CD4-positive, alpha-beta T cell treated with Interleukin-17A for 1 hour (primary cell): Measurements from ENCODE around the gene PLEKHG5.
"Not testable (repeated sequence)": the region's sequence is repeated elsewhere in the genome, so short reads cannot be mapped to it uniquely, and the experiment has no call there.

Source experiments
- DNase-seq: peaks from one replicate; pipeline ENCODE4 v3.0.0-alpha.2; 2020

The PLEKHG5 gene

DNA sequence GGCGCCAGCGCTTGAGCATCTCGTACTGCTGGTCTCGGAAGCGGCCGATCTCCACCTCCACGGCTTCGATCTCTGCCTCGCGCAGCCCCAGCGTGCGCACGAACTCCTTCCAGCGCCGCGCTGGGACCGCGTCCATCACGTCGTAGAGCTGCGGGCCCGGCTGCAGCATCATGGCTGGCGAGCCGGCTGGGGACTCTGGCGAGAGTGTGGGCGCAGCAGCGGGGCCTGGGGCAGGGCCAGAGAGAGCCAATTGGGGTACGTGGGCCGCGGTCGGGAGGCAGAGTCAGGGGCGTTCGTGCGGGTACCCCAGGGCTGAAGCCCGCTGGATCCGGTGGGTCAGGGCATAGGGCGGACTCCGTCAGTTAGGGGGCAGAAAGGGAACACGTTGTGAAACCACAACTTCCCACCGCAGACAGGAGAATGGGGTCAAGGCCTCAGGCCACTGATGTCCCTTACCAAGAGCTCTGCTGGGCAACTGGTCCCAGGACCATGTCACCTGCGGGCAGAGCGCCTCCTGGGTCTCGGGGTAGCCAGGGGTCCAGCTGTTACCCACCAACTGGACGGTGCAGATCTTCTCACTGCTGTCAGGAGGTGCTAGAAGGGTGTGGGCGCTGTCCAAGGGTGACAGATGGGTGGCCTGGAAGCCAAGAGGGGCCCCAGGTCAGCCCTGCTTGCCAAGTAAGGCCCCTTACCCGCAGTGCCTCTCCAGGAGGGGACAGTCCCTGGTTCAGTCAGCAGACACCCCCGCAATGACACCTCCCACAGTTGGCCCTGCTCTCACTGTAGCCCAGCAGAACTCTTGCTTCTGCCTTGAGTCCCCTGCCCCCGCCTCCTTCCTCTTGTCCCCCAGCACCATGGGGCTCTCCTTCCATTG, 29.7 kb downstream of the PLEKHG5 start:
- DNase-seq = no peak

DNA sequence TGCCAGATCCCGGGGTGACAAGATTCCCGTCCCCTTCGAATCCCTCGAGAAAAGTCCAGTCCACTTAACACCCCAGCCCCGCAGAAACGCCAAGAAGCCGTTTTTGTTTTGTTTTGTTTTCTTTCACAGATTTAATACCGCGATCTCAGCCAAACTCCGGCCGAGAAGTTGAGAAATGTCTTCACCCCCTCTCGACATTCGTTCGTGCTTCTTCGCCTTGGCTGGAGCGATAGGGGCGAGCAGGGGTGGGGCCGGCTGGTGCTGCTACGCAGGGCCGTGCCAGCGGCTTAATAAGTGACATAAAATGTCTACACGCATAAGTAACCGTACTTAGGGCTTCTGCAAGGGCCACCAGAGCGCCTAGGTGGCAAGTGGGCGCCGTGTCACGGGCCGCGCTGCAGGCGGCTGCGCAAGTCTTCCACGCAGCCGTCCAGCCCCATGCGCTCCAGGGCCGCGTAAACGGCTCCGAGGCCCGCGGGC, 30.4 kb downstream of the PLEKHG5 start:
- DNase-seq = no peak

DNA sequence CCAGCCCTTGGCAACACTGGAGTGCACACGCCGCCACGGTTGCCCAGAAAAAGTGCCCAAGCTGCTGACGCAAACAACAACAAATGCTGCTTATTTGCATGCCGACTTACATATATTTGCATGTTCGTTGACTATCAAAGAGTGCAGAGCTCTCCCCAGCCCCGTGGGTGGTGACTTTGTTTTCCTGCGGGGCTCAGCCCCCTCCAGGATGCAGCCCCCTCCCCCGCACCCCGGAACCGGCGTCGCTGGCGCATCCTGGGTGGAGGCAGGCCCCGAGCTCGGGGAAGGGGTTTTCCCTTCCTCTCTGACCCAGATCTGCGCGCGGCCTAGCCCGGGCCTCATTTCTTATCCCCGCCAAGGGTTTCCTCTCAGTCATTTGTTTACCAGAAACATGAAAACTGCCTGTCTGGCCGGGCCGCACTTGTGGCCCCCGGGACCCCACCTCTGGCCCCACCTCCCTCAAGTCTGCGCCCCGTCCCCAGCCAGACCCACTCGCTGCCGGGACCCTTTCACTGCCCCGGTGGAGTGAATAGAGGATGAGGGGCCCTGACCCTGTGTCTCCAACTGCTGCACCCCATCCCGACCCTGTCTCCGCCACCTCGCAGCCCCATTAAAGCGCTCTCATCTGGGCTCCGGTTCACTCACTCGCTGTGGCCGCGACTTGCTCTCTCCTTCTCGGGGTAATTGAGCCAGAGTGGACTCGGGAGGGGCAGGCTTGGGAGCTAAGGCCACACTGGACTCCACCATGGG, 31.0 kb downstream of the PLEKHG5 start:
- DNase-seq = peak; percentile 94

DNA sequence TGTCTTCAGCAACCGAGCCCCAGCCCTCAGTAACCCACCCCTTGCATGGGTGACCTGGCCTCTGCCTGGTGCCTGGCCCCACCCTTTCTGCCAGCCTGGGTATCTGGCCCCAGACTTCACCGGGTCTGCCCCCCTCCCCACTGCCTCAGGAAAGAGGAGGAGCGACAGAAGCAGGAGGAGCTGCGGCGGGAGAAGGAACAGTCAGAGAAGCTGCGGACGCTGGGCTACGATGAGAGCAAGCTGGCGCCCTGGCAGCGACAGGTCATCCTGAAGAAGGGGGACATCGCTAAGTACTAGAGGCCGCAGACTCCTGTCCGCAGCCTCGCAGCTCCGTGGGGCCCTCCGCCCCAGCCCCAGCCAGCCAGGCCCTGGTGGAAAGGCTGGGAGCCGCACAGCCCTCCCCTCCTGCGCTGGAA, 31.6 kb downstream of the PLEKHG5 start:
- DNase-seq = peak; percentile 78

DNA sequence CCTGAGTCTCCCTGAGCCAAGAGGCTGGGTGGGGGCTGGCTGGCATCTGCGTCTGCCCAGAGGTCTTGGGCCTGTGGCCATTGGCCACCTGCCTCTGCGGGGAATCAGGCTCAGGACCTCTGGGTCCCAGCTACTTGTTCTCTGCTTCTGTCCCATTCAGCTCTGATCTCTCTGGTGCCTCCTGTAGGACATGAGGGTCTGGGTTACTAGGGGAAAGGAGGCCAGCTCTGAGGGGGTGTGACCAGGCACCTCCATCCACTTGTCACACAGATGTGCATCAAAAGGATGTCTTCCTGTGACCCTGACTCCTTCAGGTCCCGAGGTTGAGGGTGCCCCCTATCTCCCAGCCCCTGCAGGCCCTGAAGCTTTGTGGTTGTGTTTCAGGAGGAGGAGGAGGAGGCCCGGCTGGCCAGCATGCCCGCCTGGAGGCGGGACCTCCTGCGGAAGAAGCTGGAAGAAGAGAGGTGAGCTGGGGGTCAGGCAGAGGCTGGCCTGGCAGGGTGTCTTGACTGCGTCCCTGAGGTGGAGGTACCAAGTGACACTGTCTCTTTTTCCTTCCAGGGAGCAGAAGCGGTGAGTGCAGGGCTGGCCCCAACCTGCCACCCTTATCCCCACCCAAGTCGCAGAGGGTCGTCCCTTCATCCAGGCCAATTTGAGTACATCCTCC, 34.5 kb downstream of the PLEKHG5 start:
- no peak for DNase-seq

DNA sequence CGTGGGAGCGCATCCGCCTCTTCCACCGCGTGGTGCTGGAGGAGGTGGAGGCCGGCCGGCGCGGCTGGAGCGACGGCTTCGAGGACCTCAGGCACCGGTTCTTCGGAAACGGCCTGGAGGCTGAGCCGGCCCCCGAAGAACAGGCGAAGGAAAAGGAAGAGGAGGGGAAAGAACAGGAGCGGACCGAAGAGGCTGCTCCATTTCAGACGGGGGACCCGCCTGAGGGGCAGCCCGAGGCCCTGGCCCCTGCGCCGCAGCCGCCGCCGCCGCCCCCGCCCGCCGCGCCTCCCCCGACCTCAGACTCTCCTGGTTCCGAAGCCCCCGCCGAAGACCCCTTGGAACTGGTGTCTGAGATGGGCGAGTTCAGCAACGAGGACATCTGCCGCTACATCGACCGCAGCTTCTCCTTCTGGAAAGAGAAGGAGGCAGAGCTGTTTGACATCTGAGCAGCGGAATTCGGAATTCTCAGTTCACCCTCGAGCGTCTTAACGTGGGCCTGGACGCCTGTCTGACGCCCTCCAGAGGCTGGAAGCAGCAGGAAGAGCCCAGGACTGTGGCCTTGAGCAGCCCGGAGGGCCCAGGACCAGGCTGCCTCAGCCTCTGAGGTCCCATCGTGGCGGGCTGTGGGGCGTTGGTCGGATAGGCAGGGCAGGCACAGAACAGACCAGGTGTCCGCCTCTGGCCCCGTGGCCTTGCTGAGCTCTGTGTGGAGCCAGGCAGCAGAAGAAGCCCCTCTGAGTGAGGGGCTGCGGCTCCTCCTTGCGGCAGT, 35.5 kb downstream of the PLEKHG5 start:
- not testable (repeated sequence) for DNase-seq

DNA sequence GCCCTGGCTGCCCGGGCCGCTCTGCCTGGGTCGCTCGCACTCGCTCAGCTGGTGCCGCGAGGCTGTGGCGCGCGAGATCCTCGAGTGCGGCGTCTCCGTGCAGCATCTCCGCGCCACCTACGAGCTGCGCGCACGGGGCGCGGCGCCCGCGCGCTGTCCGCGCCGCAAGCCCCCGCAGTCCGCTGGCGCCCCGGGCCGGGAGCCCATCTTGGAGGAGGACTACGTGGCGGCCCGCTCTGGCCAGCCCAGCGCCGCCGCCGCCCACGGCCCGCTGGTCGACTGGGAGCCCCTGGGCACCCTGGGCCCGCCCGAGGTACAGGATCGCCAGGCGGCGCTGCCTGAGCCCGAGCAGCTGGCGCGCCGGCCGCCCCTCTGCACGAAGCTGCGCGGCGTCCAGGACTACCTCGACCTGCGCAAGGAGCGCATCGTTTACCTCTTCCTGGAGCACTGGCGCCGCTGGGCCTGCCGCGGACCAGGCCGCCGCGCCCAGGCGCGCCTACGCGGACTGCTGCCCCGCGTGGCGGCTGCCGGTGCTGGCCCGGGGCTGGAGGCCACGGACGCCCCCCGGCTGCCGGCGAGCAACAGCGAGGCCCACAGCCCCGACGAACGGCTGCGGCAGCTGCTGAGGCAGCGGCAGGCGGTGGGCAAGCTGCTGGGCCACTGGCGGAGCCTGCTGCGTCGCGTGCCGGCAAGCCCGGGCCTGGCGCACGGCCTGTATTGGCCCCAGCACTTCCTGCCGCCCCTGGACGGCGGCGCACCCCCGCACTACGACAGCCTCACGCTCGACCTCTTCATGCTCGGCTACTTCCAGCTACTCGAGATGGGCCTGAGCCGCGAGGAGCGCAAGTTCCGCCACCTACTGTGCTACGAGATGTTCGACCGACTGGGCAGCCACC, 36.4 kb downstream of the PLEKHG5 start:
- peak; percentile 56 for DNase-seq

DNA sequence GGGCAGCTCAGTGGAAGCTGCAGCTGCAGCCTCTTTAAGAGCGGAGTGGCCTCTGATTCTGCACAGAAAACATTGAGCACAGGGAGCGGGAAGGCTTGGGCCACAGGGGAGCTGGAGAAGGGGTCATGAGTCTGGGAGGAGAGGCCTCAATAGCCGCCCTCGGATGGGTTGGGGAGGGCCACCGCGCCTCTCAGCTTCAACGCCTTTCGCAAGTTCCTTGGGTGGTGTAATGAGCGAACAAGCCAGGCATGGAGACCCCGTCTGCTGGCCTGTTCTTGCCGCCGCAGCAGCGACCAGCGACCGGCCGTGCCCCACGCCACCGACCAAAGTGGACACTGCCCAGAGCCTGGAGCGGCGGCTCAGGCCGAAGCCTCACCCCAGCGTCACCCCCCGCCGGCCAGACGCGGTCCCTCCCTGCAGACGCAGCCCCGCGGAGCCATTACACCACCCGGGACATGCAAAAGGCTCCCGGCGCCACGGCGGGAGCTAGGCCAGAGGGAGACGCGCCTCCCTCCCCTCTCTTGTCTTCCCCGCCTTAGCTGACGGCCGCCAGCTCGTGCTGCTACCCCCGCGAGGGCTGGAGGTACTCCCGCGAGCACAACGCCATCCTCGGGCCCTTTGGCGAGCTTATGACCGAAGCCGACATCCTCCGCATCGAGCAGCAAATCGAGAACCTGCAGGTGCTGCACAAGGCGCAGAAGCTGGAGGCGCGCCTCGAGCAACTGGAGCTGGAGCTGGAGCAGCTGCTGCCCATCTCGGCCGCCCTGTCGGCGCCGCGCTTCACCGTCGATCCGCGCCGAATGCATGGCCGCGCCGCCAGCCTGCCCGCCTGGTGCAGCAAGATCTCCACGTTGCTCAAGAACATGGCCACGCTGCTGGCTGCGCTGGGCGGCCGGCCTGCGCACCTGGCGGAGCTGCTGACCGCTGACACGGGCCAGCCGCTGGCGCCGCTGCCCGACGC, 37.3 kb downstream of the PLEKHG5 start:
- DNase-seq = not testable (repeated sequence)

DNA sequence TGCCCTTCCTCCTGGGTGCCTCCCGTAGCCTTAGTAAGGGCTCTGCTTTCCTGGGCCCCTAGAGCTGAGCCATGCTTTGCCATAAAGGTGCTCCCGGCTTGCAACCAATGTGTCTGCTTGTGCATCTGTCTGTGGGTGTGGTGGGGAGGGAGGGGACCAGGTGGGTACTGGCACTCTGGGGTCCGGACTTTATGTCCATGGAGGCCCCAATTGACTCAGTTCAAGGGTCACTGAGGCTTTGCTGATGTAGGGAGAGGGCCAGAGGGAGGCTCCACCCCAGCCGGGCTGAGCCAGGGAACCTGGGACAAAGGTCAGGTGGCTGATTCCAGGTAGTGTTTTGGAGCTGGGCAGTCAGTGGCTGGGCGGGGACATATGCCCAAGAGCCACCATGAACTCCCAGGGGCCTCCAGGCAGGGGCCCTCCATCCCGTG, 40.5 kb downstream of the PLEKHG5 start:
- no peak for DNase-seq

DNA sequence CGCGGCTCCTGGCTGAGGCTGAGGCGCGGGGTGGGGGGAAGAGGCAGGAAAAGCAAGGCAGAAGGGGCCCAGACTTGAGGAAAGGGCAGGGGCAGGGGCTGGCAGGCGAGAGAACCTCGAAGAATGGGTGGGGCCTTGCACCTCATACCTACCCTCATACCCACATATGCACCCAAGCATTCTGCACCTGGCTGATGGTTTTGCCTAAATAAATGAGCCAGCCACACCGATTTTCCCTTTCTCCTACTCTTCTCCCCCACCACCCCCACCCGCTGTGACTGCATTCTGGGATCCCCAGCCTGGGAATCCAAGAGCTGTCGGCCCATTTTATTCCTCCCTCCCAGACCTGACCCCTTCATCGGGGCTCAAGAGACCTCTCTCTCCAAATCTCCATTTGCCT, 41.0 kb downstream of the PLEKHG5 start:
- DNase-seq = not testable (repeated sequence)

DNA sequence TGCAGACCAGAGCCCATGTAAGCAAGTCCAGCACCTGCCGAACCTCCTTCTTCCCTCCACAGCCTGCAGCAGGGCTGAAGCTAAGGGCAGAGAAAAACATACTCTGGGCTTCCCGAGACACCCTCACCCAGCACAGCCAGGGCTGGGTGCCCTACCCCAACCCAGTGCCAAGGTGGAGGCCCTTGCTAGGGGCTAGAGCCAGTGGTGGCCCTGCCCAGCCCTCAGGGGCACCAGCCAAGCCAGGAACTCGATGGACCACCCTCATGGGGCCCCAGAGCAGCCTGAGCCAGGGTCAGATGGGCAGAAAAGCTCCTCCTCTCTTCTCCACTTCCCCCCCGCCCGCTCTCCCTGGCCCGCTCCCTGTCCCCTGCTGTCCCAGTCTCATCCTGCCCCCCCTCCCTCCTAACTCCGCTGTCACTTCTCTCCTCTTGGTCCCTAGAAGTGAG, 41.4 kb downstream of the PLEKHG5 start:
- DNase-seq = no peak

DNA sequence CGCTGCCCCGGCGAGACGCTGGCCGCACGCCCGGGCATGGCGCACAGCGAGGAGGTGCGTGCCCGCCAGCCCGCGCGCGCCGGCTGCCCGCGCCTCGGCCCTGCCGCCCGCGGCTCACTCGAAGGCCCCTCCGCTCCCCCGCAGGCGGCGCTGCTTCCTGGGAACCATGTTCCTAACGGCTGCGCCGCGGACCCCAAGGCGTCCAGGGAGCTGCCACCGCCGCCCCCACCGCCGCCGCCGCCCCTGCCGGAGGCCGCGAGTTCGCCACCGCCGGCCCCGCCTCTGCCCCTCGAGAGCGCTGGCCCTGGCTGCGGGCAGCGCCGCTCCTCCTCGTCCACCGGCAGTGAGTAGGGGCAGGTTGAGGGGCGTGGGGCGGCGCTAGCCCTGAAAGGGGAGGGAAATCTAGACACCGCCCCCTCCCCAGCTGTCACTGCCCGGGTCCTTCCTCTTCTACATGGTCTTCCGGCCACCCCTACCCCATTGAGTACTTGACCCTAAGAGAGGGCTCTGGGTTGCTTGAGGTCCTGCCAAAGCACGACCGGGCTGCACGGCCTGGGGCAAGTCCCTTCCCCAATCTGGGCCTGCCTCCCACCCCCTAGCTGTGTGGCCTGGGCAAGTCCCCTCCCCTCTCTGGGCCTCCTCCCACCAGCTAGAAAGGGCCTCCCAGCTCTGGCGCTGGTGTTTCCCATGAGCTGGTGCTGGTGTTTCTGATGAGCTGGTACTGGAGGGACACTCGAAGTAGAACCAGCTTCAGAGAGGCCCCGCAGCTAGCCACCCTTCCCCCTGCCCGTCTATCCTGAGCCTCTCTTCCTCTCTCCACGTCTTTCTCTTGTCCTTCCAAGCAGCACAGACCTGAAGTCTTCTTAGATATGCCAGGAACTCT, 42.5 kb downstream of the PLEKHG5 start:
- DNase-seq = peak; percentile 43

DNA sequence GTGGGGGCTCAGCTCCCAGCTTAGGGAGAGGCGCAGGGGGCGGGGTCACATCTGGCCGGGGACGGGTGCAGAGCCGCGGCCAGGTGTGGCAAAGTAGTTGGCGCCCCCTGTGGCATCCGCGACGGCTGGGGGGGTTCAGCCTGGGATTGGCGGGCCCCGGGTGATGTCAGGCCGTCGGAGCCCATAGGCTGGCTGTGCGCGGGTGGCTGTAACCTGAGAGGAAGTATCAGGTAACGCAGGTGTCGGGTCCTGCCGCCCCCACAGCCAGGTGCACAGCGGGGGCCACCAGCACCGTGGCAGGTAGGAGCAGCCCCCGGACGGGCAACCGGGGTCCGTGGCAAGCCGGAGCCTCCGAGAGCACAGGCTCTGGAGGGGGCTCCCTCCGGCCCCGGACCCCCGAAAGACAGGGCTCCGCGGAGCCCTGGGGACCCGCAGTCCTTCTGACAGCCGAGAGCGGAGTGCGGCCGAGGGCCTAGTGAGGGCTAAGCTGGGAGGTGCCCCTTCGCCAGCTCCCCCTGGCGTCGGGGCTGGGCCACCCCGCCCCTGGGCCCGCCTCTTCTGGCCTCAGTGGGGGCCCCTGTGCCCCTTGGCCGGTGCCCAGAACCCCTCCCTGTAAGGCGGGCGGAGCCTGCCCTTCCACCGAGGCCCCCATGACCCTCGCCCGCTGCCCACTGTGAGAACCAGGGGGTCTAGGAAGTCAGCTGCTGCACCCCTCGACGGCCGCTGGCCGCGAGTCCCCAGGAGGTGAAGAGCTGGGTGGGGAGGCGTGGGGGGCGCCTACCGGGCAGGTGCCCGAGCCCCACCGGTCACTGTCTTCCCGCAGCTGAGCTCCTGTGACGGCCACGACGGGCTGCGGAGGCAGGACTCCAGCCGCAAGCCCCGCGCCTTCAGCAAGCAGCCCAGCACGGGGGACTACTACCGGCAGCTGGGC, 43.4 kb downstream of the PLEKHG5 start:
- DNase-seq = peak; percentile 69

DNA sequence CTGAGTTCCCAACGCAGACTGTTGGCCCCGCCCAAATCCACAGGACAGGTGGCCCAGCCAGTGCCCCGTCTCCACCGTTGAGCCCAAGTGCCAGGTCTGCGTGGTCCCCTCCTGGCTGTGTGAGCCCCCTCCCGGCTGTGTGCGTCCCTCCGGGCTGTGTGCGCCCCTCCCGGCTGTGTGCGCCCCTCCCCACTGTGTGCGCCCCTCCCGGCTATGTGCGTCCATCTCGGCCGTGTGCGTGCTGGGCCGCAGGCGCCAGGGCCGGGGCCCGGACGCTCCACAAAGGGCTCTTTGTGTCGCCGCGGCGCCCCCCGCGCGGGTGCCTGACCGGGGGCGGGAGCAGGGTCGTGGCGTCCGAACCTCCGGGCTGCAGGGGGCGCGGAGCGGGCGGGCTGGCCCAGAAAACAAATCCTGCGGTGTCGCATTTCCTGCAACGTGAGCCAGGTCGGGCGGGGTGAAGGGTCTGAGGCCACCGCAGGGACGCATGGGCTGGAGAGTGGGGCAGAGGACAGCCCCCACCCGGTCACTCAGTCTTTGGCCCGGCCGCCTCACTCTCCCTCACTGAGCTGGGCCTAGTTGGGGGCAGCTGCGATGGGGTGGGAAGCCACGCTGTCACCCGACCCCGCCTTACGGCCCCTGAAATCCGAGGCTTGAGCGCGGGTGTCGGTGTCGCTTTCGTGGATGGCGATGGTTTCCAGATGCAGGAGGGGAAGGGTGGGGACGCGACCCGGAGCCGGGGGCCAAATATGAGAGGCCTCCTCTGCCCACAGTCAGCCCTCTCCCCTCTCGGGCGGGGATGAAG, 44.2 kb downstream of the PLEKHG5 start:
- DNase-seq = no peak

DNA sequence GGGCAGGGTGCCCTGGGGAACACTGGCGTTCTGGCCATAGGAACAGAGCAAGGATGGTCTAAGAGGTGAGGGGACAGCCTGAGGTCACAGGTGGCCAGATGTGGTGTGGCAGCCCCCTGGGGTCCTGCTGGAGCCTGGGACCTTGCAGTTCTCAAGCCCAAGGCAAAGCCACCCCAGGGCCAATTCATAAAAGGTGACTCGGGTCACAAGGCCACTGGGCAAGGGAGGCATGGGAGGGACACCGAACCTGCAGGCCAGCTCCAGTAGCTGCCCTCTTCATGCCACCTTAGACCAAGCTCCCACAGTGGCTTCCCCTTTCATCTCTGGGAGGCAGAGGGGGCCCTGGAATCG, 44.8 kb downstream of the PLEKHG5 start:
- no peak for DNase-seq

DNA sequence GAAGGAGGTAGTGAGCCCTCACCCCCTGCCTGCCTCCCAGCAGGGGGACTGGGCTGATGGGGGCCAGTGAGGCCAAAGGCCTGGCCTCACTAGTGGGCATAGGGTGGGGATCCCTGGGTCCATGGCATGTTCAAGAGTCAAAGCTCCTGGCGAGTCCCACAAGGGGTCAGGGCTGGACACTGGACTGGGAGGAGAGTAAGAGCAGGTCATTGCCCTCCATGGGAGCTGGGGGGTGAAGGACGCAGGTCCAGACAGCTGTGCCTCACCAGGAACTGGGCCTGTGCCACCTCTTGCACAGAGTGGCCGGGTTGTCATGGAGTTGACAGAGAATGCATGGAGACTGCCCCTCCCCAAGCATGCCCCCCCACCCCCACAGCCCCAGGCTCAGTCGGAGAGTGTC, 45.5 kb downstream of the PLEKHG5 start:
- DNase-seq = not testable (repeated sequence)
